ENCODE measurements around the gene SIRT2.
"Not testable (repeated sequence)": the region's sequence is repeated elsewhere in the genome, so short reads cannot be mapped to it uniquely, and the experiment has no call there.

SIRT2 gene

DNA sequence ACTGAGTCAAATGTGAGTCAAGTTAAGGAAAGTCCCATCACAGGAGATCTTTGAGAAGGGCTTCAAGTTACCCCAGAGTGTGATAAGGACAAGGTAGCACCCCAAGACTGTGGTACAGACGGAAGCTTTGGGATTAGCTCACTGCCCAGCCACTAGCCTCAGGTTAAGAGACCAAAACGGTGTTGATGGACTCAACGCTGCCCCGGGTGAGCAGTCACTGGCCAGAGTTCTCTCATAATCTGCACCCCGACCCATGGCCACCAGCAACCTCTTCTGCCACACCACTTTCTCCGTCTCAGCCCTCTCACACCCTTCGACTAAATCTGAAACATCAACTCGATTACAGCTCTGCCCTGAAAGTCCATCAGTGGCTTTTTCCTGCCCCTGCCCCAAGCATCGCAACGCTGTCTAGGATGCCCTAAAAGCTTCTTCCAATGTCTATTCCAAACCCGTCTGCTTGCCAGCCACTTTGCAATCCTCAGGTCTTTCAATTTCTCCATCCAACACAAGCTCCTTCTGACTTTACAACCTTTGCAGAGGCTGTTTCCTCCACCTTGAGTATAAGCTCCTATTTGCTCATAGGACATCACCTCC lies 55.2 kb downstream of the SIRT2 start:
- no peak for DNase-seq (ENCODE audit: low read depth)

DNA sequence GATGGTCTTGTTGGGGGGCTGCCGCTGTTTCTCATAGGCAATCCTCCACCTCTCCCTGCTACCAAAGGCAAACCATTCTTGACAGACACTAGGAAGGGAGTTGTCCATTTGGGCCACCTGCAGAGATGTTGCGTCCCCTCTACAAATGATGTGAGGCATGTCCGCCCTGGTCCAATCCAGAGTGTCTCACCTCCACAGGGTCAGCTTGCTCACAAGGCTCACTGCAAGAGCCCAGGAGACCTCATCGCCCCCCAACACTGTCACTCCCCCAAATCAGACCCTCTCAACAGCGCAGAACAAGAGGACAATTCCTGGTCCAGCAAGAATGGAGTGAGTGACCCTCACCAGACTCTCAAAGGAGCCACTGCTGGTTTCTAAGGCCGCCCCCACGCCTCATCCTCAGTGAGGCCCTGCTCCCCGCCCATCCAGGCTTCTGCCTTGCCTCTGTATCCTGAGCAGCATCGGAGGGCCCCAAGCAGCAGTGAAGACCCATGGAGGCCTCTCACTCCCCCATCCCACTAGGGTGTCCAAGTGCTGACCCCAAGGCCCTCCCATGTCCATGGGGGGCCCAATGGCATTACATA lies 56.2 kb downstream of the SIRT2 start:
- no peak for DNase-seq (ENCODE audit: low read depth)

DNA sequence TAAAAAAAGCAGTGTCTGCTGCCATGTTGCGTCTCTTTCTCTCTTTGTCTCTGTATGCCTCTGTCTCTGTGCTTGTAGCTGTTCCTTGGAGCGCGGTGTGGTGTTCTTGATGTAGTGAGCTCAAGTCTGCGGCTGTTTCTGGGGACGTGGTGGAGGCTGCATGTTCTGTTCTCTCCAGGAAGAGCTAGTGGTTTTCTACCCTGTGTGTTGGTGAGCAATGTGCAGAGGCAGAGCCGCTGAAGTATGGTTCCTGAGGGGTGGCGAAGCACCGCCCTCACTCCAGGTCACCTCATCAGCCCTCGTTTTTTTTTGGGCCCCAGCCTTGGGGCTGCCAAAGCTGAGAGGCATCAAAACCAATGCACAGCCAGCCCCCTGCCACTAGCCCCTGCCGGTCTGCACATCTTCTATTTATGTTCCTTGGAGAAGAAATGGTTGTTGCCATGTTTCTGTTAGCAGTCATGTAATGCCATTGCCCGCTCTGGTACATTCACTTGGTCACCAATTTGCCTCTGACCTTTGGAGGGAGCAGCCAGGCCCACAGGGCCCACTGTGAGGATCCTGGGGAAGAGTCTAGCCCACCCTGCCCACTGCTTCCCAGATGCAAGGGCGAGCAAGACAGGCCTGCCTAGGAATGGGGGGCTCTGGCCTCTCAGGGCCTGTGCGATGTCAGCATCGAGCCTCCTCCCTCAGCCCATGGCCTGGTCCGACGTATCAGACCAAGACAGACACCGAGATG lies 56.8 kb downstream of the SIRT2 start:
- DNase-seq (ENCODE audit: low read depth) = no peak

DNA sequence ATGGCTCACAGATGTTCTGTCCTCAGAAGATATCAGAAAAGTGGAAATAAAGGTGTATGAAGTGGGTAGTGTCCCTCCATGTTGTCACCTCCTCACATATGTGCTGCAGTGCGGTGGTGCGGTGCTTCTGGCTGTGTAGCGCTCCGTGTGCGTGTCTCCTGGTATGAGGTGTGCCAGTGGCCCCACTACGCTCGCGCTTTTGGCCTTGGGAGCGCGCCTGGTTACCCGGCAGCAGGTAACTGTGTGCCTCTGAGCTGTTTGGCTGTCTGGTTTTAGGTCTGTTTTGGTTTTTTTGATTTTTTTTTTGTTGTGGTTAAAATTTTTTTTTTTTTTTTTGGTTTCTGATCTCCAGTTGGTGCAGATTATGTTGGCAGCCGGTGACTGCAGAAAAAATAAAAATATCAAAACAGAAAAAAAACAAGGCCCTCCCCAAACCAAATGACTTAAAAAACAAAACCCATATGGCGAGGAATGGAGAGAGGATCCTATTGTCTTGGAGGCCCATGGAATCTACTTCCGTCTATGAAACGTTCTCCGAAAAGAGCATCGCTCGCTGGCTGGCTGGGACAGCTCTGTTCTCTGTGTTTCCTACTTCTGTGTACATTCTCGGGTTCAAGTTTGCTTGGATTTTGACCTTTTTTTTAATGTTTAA lies 57.5 kb downstream of the SIRT2 start:
- no peak for DNase-seq (ENCODE audit: low read depth)

DNA sequence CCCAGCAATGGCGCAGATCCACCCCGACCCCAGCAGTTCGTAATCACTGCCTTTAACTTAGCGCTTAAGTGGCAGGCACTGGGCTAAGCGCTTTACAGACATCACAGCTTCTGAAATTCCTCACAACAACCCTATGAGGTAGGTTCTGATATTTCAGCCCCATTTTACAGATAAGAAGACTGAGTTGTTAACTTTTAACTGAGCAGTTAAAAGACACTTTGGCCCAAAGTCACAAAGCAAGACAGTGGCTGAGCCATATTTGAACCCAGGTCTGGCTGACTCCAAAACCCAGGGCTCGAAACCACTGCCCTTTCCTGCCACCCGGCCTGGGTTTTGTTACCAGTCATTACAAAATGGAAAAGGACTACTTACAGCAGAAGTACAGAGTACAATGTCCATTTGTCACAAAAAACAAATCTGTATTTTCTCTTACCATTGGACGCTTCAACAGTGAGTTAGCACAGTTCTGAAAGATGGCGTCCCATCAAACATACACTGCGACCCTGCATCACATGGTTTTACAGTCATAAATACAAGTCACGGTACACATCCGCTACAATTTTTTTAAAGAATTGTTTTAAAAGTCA lies 58.1 kb downstream of the SIRT2 start:
- no peak for DNase-seq (ENCODE audit: low read depth)

DNA sequence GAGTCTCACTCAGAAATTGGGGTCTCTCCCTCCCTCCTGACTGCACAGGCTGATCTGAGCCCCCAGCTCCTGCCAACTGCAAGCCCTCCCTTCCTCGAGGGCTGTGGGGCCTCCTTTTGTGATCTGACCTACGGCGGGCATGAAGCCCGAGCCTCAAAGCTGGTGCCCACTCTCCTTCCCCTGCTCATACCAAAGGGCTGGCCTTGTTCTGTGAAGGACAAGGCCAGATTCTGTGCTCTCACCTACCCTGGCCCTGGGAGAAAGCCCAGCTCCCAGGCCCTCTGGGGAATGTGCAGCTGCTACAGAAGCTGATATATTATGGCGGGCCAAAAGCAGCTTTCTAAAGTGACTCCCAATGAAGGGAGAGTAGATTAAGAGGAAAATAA lies 58.8 kb downstream of the SIRT2 start:
- no peak for DNase-seq (ENCODE audit: low read depth)

DNA sequence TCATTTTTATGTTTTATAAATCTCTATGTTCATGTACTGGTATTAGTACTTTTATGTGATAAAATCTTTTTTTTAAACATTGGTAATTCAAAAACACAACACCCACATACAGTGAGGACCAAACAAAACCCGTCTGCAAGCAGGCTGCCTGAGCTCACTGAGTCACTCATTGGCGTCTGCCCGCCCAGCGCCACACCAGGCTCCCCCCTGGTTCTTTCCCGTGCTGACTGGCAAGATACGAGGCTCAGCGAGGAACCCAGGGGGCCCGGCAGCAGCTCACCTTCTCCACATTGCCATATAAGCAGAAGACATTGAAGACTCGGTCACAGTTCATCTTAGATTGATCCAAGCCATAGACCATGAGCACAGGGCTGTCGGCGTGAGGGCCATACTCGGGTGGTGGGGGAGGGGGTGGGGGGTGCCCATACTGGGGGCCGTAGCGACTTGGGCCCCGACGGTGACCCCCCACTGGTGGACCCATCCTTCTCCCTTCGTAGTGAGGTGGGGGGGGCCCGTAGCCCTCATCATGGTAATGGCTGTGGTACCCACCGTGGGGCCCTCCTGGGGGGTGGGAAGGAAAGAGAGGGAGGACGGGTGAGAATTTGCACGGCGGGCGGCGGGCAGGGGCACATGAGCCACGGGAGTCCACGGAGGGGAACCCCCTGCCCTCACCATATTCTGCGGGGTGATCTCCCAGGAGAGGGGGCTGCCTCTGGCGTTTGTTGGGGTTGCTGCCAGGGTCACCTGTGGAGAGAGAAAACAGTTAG lies 59.4 kb downstream of the SIRT2 start:
- no peak for DNase-seq (ENCODE audit: low read depth)

DNA sequence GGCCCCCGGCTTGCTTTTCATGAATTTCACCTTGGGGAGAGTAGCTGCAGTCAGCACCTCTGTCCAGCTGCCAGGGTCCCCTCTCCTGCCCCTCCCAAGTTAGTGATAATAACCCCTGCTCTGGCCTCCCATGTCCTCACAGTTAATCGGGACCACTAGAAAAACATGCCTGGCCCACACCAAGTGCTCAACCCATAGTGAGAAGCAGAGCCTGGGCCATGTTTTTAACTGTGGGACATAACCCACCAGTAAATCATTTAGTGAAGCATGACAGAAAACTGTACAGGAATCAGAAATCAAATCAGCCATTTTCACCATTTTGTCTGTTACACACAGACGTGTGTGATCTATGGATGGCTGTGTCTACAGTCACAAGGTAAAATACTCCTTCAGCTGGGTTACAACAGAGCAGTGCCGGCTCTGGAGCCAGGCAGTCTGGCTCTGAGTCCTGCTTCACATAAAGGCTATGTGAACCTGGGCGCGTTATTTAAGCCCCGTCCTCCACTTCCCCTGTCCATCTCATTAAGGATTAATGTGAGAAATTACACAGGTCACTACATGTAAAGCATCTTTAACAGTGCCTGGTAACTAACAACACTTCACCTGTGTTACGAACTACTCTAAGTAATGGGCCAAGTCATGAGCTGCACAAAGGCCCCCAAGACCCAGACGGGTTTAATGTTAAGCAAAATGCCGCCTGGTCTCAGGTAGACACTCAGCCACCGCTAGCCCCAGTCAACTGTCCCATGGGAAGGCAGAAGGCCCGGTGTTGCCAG lies 60.2 kb downstream of the SIRT2 start:
- no peak for DNase-seq (ENCODE audit: low read depth)

DNA sequence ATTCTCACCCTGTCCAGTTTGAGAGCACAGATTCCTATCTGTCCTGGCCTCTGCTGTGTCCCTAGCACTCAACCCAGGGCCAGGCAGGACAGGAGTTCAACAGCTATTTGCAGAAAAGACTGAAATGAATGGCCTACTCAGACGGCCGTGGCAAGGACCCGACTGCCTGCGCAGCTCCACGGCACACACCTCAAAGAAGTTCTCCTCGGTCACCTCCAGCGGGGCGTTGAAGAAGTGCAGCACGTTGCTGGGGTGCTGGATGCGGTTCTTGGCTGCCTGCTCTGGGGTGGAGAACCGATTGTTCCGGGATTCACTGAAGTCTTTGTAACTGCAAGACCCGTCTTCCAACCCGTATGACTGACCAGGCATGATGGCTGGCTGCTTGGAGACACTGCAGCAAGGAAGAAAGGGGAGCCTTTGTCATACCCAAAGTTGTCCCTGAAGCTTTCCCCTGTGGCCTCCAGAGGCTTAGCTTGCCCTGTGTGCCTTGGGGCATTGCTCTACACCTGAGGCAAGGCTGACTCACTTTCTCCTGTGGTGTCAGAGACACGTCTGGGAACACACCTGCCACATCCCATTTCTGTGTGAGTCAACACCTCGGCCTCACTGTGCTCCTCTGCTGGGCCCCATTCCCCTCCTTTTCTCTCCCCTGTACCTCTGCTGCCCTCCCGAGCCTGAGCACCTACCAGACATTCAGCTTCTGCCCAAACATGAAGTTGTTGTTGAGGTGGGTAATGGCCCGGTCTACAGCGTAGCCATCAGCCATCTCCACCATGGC lies 61.0 kb downstream of the SIRT2 start:
- DNase-seq (ENCODE audit: low read depth) = no peak

DNA sequence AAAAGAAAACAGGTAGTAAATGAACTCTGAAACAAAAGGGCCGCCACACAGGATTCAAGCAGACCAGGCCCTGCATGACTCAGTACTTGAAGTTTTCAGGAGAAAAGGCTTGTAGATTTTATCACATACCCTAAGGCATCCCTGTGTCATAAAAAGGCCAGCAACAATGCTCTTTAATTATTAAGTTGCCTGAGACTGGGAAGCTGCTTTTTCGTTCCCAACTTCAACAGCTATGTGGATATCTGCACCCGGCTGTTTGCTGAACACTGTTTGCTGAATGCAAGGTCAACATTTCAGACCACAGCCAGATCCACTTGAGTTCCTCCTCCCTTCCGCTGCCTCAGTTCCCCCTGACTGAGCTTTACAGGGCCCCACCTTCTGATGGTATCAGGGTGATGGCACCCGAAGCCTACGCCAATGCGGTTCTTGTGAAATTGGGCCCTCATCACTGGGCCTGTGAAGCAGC lies 61.7 kb downstream of the SIRT2 start:
- DNase-seq (ENCODE audit: low read depth) = no peak

DNA sequence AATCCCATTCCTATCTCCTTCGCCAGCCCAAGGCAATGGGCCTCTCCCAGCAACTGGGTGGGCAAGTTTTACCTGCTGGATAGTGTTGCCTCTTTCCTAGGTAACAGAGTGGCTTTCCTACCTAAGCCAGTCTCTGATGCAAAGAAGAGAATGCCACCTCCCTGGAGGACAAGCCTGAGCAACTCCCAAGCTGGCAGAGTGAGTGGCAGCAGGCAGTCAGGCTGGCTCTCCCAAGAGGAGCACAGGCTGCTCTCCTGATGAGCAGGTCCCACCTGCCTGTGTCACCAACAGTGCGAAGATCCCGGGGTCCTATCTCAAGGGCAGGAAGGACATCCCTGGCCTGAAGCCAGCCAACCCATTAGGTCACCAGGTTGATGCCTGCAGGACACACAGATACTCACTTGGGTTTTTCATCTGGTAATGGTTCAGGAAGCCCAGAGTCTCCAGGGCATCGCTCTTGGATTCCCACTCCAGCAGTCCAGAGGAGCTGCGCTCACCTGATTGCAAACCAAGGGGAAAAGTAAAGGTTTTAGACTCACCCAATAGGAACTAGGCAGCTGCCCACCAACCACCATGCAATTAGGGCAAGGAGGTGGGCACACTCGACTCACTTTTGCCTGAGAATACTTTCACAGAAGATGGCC lies 62.3 kb downstream of the SIRT2 start:
- no peak for DNase-seq (ENCODE audit: low read depth)

DNA sequence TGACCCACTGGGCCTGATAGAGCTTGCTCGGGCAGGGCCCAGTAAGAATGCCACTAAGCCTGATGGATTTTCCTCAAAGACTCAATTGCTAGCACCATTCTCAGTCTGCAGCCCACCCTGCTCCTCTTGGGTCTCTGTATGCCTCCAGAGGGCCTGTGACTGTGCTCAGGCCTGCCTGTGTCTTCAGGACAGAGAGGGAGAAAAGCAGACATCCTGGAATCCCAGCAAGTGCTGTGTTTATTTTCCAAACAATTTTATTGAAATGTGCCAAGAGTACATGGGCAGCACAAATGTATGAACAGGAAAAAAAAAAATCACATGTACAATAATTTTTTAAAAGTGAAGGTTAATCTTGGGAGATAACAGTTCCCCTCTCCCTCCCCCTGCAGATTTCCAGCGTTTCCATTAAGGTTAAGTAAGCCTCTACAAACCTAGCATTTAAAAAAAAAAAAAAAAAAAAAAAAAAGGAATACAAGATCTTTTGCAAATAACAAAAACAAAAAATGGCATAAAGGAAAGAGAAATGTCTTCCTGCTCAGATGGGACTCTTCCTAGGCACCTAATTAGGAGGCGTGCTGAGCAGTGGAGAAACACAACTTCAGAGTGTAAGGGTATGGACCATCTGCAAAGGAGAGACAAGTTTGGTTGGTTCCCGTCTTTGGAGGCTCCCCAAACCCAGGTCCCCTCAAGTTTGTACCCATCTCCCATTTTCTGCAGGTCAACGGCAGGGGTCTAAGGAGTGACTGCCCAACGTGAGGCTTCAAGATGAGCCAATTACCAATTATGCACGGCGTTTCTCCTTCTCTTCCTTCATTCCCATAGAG lies 63.0 kb downstream of the SIRT2 start:
- DNase-seq (ENCODE audit: low read depth) = no peak

DNA sequence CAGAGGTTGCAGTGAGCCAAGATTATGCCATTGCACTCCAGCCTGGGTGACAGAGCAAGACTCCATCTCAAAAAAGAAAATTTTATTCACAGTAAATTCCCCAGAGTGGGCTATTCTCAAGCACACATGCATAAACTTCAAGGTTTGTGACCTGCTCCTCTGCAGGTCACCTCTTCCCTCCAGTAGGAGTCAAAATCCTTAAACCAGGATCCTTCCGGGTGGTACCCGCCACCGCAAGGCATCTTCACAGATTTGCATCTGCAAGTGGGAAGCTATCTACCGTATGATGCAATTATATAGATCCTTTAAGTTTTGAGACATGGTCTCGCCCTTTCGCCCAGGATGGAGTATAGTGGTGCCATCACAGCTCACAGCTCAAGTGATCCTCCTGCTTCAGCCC lies 64.8 kb downstream of the SIRT2 start:
- no peak for DNase-seq (ENCODE audit: low read depth)

DNA sequence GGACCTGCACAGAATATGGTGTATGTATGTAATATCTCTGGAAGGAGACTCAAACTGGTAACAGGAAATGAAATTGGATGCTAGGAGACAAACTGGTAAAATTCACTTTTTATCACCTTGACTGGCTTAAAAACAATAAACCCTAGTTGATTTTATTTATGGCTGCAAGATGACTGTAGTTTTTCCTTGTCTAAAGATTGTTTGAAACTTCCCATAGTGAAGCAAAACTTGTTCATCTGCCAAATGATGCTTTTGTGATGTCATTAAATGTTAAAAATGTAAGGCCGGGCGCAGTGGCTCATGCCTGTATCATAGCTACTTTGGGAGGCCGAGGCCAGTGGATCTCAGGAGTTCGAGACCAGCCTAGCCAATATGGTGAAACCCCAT lies 65.3 kb downstream of the SIRT2 start:
- no peak for DNase-seq (ENCODE audit: low read depth)

DNA sequence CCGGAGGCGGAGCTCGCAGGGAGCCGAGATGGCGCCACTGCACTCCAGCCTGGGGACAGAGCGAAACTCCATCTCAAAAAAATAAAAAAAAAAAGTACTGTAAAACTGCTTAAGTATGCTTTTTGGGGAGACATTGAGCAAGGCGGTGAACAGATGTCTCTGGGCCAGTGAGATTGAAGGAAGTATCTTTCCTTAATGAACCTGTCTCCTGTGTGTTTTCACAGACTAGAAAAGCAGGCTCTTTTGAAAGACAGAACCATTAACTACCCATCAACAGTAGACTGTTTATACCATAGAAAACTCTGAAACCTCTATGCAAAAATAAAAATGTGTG lies 66.4 kb downstream of the SIRT2 start:
- no peak for DNase-seq (ENCODE audit: low read depth)

DNA sequence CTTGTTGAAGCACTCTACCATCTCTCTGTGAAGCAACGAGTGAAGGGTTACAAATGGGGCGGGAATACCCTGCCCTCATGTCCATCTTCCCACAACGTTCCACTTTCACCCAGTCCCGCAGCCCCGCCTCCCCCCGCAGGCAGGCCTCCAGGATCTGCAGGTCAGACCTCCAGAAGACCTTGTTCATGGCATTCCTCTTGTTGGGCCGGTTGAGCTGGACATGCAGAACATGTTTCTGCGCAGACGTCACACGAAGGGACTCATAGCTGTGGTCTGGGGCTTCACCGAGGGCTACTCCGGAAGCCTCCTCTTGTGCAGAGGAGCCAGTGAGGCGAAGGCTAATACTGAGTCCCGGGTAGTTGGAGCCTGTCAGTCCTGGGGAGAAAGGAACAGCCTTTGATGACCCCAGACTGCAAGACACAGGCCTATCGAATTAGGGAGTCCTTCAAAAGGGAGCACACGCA lies 68.2 kb downstream of the SIRT2 start:
- DNase-seq (ENCODE audit: low read depth) = no peak

DNA sequence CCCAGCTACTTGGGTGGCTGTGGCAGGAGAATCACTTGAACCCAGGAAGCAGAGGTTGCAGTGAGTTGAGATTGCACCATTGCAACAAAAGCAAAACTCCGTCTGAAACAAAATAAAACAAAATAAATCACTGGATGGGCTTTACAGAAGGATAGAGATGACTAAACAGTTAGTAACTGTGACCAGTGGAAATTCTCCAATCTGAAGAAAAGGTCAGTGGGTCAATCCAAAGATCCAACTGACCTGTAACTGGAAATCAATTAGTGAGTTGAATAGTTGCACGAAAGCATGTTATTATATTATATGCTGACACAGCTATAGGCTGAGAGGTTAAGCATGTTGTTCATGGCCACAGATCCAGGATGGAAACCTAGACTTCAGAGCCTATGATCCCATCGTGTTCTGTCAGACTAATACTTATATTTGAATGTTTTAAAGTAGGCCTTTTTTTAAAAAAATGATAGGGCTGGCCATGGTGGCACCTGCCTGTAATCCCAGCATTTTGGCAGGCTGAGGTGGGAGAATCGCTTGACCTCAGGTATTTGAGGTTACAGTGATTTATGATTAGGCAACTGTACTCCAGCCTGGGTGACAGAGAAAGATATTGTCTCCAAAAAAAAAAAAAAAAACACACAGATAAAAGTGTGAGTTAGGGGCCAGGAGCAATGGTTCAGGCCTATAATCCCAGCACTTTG lies 69.2 kb downstream of the SIRT2 start:
- no peak for DNase-seq (ENCODE audit: low read depth)

DNA sequence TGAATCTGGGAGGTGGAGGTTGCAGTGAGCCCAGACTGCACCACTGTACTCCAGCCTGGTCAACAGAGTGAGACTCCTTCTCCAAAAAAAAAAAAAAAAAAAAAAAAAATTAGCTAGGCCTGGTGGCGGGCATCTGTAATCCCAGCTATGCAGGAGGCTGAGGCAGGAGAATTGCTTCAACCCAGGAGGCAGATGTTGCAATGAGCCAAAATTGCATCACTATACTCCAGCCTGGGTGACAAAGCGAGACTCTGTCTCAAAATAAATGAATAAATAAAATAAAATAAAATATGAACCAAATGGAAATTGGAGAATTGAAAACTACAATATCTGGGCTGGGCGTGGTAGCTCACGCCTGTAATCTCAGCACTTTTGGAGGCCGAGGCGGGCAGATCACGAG lies 70.2 kb downstream of the SIRT2 start:
- not testable (repeated sequence) for DNase-seq (ENCODE audit: low read depth)
